ENCODE measurements around the gene PARP12. TPM values are rescaled to one million over a fixed set of nuclear protein-coding genes. Genes with fewer than 3 reads are reported as not detected.

PARP12 gene
- total and polyA plus RNA-seq, 10 of the 15 experiments (the other 5 are each of a cell fraction or from before 2014, with no cell fraction given), result 0.98 to 51.8 (median 18.0) TPM

GRCh38 chr7:139993169-139993568 is 69.6 kb downstream of the PARP12 start (continued):
- TF ChIP-seq ZBTB40 (IDR thresholded peaks at IDR 0.05; ENCODE audit: borderline replicate concordance) (no peak), RBBP5 (conservative IDR thresholded peaks at IDR 0.05) (no peak)

- ChIA-PET RAD21 (ENCODE audit: unreplicated experiment) (no interaction called here), SMC1A (ENCODE audit: uncharacterized antibody, unreplicated experiment) (interaction anchor here (0.7 to 1.3 kb wide), 3 partner anchors 55 to 352 kb away, joined by 3 read pairs; no protein-coding TSS in a partner anchor), CTCF (interaction anchor here (1.6 kb wide), 1 partner anchor 346 kb away, joined by 9 read pairs; no protein-coding TSS in a partner anchor), POLR2A (no interaction called here)
- DNase-seq (ENCODE audit: low read depth, low spot score) (no peak), FAIRE-seq (no peak), ATAC-seq (no peak)
- Histone ChIP-seq H4K20me1 (ENCODE audit: control insufficient read depth, insufficient read depth) (no peaks in the 10 kb centered on the region), H2AFZ (ENCODE audit: control insufficient read depth, low read depth, low read length) (no peak overlapping the region), H3K4me1 (ENCODE audit: control insufficient read depth, insufficient read depth, low read length) (no peaks in the 10 kb centered on the region), H3K36me3 (ENCODE audit: control insufficient read depth in 2 of 2, insufficient read depth in 2 of 2, low read length in 1 of 2) (no peaks in the 10 kb centered on the region), H3K4me2 (ENCODE audit: control insufficient read depth, insufficient read depth) (no peak overlapping the region), H3K9ac (ENCODE audit: control insufficient read depth, insufficient read depth, low read length) (no peak overlapping the region), H3K27ac (ENCODE audit: control insufficient read depth, insufficient read depth) (no peak overlapping the region), H3K79me2 (ENCODE audit: control insufficient read depth, insufficient read depth, low read length) (no peaks in the 10 kb centered on the region), H3K9me3 (replicated peaks; ENCODE audit: control insufficient read depth, insufficient read depth, low read length) (no peaks in the 10 kb centered on the region), H3K4me3 (no peak overlapping the region), H3K27me3 (replicated peaks in 1 of 2; ENCODE audit: control insufficient read depth in 2 of 2, insufficient read depth in 2 of 2, low read length in 1 of 2) (no peaks in the 10 kb centered on the region; a peak in 1 of 4 replicates)
- 78% methylated on average over 14 of the region's 14 CpGs for WGBS (ENCODE audit: insufficient coverage, insufficient replicate concordance, low lambda C conversion rate, missing lambda C conversion rate)
- no TSS peak for BruUV-seq (replicated peaks)
- intact Hi-C loops (cut with micrococcal nuclease; ENCODE audit: unreplicated experiment), result no loop called here
- in situ Hi-C loops (cut with MboI), result no loop called here
- TF ChIP-seq NR2F1 (conservative IDR thresholded peaks at IDR 0.05) (no peak), MTA2 (IDR thresholded peaks at IDR 0.05; ENCODE audit: low read depth) (no peak), FOXM1 (IDR thresholded peaks at IDR 0.05; ENCODE audit: low read depth, low read length) (no peak), DPF2 (IDR thresholded peaks at IDR 0.05) (no peak), NR2C2 (IDR thresholded peaks at IDR 0.05; ENCODE audit: borderline replicate concordance, control insufficient read depth, insufficient read length, low read depth) (no peak), TCF7 (IDR thresholded peaks at IDR 0.05; ENCODE audit: borderline replicate concordance) (no peak), SMAD1 (IDR thresholded peaks at IDR 0.05; ENCODE audit: low read depth, partially characterized antibody) (no peak), MAX (IDR thresholded peaks at IDR 0.05; ENCODE audit: low read depth, low read length) (no peak), E2F8 (IDR thresholded peaks at IDR 0.05; ENCODE audit: low read depth, partially characterized antibody) (no peak), ESRRA (IDR thresholded peaks at IDR 0.05; ENCODE audit: low read length) (no peak), ZZZ3 (IDR thresholded peaks at IDR 0.05; ENCODE audit: control insufficient read depth, insufficient read length, low read depth) (no peak)
Measured at GRCh38 chr7:139992353-139993044, 70.3 kb downstream of the PARP12 start.
